LoVo (cell line): ENCODE data around the gene TLE4.

Experiments
- DNase-seq: peaks from one replicate; pipeline ENCODE4 v3.0.0-alpha.2; 2016; ENCODE audit warnings: low spot score

TLE4 gene

DNA sequence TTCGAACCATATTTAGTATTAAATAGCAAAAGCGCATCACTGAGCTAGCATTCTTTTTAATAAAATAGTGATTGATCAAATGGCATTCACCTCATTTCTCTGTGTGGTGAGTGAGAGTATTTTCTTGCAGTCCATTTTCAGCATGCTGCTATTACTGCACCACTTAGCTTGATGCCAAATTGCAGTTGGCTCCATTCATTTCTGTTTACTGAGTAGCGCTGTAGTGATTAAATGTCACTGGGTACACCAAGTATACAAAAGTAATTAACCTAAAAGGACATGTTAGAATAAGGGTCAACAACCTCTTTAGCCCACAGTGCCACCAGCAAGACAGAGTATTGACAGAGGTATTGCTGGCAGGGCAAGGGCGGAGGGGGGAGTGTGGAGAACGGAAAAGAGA is 122.0 kb downstream of the TLE4 start:
- DNase-seq, result no peak

DNA sequence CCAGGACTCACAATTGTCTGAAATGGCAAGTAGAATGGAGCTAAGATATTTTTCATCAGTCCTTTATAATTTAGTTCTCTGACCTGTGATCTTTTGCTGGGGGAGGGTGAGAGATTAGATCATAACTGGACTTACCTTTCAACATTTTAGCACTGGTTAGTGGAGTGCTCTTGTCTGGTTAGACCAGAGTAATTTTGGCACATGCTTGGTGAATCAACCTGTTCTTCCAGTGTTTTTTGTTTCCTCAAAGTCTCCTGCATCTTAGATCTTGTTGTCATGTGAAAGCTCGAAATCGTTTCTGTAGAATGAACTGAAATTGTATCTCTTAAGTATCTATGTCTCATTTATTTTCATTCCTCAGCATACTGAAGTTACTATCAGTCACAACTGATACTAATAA is 122.4 kb downstream of the TLE4 start:
- no peak for DNase-seq

DNA sequence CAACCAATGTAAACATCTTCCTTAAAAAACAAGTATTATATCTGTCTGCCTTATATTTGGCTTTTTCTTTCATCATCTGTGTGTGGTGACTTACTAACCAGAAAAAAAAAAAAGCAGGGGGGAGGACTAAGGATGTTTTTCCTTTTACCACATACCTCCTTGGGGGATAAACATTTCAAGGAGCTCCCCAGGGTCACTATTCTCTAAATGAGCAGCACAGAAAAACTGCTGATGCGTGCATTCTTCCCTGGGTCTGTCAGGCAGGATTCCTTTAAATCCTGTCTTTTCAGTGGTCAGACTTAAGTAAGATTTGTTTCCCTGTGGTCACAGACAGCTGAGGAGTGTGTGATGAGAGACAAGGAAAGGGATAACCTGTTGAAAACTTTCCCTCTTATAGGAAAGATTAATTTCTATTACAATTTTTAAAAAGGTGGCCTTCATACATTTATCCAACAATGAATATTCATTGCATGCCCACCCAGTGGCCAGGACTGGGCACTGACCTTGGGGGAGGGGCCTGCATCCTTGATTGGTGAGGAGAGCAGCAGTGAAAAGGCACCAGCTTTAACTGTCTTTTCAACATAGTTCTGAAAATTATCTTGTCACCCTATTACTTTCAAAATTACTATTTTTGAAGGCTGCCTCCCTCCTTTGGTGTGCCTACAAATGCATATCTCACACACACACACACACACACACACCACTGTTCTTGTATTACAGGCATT is 123.1 kb downstream of the TLE4 start:
- DNase-seq, result no peak

- DNase-seq, result no peak
These were observed 123.9 kb downstream of the TLE4 start for GRCh38 chr9:79695531-79696175.

DNA sequence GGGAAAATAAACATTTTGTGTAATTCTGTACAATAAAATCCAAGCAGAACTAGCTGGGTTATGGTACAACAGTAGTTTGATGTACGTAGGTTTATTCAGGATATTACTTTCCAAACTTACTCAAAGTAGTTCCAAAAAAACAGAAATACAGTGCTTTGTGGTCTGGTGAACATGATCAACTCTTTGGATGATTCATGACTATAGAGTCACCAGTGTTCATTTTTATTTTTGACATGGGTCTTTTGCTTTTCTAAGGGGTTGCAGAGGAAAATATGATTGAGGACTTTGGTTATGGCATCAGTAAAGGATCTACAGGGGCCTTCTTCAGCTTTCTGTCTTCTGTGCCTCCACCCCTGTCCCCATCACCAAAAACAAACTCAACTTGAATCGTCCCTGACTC is 127.2 kb downstream of the TLE4 start:
- DNase-seq, result no peak

GRCh38 chr9:79699479-79699878 is 127.7 kb downstream of the TLE4 start:
- DNase-seq, result no peak

GRCh38 chr9:79700607-79701360 is 129.0 kb downstream of the TLE4 start:
- DNase-seq, result no peak

DNA sequence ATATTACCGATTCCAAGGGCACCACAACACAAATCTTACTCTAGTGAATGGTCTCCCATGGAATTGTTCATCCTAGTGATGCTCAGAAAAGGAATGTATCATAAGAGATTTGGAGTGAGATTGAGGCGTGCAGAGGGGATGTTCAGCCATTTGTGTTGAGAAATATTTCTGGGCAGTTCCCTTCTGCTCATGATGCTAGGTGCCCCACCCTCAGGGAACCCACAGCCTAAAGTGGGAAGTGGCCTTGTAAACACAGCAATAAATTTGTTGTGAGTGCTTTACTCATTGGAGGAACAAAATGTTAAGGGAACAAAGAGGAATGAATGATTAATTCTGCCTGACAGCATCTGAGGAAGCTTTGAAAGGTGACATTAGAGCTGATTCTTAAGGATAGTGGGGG is 129.9 kb downstream of the TLE4 start:
- no peak for DNase-seq

GRCh38 chr9:79705704-79706103 is 133.9 kb downstream of the TLE4 start:
- DNase-seq, result no peak

GRCh38 chr9:79706512-79706911 is 134.7 kb downstream of the TLE4 start:
- no peak for DNase-seq

DNA sequence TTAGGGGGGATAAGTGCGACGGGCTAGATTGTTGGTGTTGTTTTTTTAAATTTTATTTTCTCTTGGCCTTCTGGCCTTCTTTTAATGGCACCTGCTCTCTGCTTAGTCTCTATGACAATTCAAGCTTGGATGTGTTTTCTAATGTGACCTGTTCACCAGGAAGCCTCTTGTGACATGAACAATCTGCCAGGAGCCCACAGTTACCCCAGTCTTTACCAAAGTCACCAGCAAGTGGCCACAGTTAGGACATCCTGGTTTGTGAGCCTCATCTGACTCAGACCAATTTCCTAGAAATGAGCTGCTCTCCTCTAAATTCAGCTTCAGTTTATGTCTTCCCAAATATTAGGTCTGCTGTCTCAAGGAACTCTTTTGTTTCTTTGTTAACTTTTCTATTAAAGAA is 135.8 kb downstream of the TLE4 start:
- DNase-seq, result no peak

GRCh38 chr9:79708541-79708940 is 136.8 kb downstream of the TLE4 start:
- DNase-seq, result no peak

DNA sequence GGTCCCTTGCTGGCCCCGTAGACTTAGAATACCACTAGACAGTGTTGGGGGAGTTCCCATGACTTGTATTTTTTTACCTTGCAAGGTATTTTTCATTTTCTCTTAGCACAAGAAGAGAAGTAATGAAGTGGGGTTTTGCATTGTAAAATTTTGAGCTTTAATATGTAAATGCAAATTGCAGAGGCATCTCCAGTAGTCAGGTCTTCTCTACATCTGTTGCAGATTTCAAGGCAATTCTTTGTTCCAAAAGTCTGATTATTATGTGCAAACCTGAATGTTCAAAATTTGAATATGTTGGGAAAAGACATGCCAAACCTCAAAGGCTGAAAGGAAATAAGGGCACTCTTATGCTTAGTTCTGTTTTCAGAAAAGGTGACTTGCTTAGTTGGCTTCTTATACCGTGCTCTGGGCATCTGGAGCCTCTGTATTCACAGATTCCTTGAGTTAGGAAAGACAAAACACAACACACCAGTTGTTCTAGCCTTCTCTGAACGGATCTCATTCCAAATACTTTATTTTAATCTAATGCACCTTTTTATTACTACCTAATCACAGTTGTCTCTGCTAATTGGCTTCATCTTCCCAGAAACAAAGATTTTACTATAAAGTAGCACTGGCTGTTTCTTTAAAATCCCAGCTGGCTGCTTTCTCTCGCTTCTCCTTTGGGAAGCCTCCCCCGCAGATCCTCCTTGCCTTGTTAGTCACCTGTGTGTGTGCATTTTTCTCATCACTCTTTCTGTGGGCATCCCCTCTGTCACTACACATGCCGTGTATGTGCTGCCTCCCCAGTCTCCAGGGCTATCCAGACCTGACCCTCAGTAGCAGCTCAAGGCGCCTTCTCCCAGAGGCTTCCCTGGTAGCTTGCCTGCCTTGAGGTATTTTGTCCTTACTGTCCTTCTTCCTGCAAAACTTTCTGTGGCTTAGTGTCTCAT is 138.2 kb downstream of the TLE4 start:
- DNase-seq, result no peak

DNA sequence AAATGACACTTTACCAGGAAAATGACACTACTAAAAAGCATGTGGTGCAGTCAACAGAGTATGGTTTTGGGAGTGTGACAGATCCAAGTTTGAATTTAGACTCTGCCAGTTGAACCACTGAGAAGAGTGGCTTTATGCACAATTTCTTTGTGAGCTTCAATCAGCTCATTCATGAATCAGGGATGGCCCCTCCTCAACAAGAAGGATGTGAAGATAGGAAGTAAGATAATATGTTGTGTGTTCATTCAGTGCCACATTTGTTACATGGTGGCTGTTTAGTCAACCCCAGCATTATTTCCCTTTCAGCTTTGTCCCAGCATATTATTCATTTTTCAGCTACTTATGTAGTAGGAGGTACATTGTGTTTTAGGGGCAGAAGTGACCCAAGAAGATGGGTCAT is 140.1 kb downstream of the TLE4 start:
- no peak for DNase-seq

- no peak for DNase-seq
These were observed 147.3 kb downstream of the TLE4 start for GRCh38 chr9:79719021-79719420.

DNA sequence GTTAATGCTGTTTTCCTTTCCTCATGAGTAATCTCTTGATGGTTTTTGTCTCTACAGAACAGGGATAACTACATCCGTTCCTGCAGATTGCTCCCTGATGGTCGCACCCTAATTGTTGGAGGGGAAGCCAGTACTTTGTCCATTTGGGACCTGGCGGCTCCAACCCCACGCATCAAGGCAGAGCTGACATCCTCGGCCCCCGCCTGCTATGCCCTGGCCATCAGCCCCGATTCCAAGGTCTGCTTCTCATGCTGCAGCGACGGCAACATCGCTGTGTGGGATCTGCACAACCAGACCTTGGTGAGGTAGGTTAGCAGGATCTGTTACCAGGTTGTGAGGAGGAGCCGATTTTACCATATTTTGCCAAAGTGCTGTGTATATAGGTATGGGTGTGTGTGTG is 148.2 kb downstream of the TLE4 start:
- DNase-seq, result no peak

GRCh38 chr9:79731171-79731890 is 159.6 kb downstream of the TLE4 start:
- DNase-seq, result no peak

DNA sequence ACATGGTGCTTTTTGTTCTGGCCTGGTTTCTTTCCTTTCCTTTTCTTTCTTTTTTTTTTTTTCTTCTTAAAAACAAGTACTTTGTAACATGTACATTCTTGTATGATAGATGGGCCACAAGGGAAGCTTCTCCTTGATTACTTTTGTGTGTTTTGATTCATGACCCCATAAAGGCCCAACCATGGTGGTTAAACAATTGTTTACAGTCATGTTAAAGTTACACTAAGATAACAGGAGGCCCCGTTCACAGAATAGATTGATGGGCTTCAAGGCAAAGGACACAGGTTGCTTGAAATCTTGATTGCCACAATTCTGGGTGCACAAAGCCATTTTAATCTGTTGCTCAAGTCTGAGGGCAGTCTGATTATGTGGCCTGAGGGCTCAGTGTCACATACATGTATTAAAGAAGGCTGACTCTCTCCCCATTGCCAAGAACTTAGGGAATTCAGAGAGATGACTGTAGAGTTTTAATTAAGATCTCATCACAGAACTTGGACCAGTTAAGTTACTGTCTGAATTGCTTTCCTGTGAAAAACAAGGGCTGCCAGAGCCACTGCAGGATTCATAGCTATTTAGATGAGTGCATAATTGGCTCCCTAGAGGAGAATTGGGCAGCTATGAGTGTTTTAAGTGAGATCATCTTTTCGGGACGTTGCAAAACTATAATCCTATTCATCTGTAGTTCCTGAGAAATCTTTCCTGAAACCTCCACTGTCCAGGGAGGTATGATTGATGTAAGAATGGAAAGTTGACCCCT is 163.4 kb downstream of the TLE4 start:
- no peak for DNase-seq

- DNase-seq, result no peak
These were observed 164.3 kb downstream of the TLE4 start for GRCh38 chr9:79736051-79736450.

DNA sequence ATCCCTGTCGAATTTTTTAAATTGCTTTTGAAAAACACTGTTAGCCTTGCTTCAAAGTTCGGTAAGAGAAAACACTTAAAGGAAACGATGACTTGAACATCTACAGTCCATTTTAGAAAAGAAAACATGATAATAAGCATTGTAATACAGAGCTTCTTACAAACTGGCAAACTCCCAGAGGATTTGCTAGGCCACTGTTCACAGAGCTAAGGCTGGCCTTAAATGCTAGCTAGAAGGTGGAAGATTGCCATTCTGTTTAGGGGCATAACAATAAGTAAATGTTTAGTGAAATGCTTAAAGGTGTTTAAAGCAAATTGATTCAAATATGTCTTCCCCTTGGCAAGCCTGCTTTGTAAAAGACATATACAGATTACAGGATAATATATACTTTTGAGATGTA is 169.6 kb downstream of the TLE4 start:
- no peak for DNase-seq
